Natural killer cell treated with Interleukin-12 subunit alpha and Interleukin-12 subunit beta and Interleukin-15 and Interleukin-18, amount 100 ng/mL, for 72 hours (primary cell): ENCODE data around the gene CCDC137. TPM values are rescaled to one million over a fixed set of nuclear protein-coding genes. Genes with fewer than 3 reads are reported as not detected.

Source experiments
- ATAC-seq, 2 donors: fragments of 150-1000 bp; cut with Tn5 transposase in 1 of 2; sonication (Bioruptor Pico), chemical (Tn5 transposase) in 1 of 2; 2 replicates each; pipeline ENCODE4 v1.10.0; 2021
- DNase-seq: peaks from one replicate; pipeline ENCODE4 v3.0.0; 2022; ENCODE audit warnings: low spot score
- H3K27ac Mint-ChIP-seq, 2 donors: 1 replicate in 1 of 2; 2 replicates in 1 of 2; pipeline ENCODE4 v1.8.0; 2022; ENCODE audit warnings: mixed read lengths in 2 of 2, mild to moderate bottlenecking in 1 of 2, moderate library complexity in 1 of 2
- H3K27me3 Mint-ChIP-seq, 2 donors: 1 replicate in 1 of 2; 2 replicates in 1 of 2; pipeline ENCODE4 v1.8.0; 2022; ENCODE audit warnings: mixed read lengths in 2 of 2
- H3K36me3 Mint-ChIP-seq: one replicate; pipeline ENCODE4 v1.8.0; 2022; ENCODE audit warnings: mixed read lengths
- H3K4me1 Mint-ChIP-seq, 2 donors: 1 replicate in 1 of 2; 2 replicates in 1 of 2; pipeline ENCODE4 v1.8.0; 2022; ENCODE audit warnings: low read depth in 2 of 2, mixed read lengths in 2 of 2, mild to moderate bottlenecking in 1 of 2
- H3K4me3 Mint-ChIP-seq: one replicate; pipeline ENCODE4 v1.8.0; 2022; ENCODE audit warnings: mixed read lengths
- H3K9me3 Mint-ChIP-seq: 2 replicates; pipeline ENCODE4 v1.8.0; 2022; ENCODE audit warnings: mixed read lengths
- total RNA-seq, 2 donors: library from RNA; stranded (reverse); gene quantifications; one replicate each; pipeline ENCODE4 v1.2.3, GENCODE V29; 2022

The CCDC137 gene
- total RNA-seq, 2 donors from 2014 or later: 38.0 to 90.1 TPM

DNA sequence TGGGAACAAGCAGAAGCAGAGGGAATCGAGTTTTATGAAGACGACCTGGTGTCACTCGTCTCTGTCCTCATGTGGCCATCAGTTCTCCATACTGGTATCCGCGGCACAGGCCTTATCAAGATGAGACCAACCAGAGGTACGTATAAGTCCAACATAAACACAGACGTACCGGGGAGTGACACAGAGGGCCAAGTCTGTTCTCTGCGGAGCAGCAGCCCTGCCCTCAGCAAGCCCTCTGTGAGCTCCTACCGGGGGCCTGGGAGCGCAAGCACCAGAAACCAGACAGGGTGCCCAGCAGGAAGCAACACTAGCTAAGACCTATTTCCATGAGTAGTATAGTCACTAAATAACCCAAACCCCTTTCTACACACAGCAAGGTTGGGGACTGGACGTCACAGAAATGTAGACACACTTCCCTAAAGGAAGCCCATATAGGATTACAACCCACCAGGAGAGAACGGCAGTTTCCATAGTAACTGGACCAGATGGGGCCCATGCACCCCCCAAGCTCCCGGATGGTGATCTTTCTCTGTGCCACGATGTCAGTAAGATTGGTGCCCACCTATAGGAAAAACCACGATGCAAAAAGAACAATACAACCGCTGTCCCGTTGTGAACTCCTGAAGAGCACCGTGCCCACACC is 16.1 kb downstream of the CCDC137 start:
- ATAC-seq: no peak
- Mint-ChIP-seq H3K4me1 (peaks cover 26 to 36% of the 10 kb centered on the region in 2 donors), H3K4me3 (peak overlapping the region; percentile 90), H3K27ac (peak overlapping the region; percentile 86 to 88), H3K27me3 (no peaks in the 10 kb centered on the region), H3K36me3 (no peaks in the 10 kb centered on the region), H3K9me3 (no peaks in the 10 kb centered on the region)
- DNase-seq: no peak

GRCh38 chr17:81683208-81683583 is 16.7 kb downstream of the CCDC137 start:
- H3K27ac Mint-ChIP-seq: peak overlapping the region; percentile 86 to 88
- no peaks in the 10 kb centered on the region for H3K9me3 Mint-ChIP-seq
- H3K36me3 Mint-ChIP-seq: no peaks in the 10 kb centered on the region
- ATAC-seq (peak; percentile 0 to 4), DNase-seq (no peak)
- H3K27me3 Mint-ChIP-seq: no peaks in the 10 kb centered on the region
- peaks cover 26 to 36% of the 10 kb centered on the region in 2 donors for H3K4me1 Mint-ChIP-seq
- H3K4me3 Mint-ChIP-seq: peak overlapping the region; percentile 90

DNA sequence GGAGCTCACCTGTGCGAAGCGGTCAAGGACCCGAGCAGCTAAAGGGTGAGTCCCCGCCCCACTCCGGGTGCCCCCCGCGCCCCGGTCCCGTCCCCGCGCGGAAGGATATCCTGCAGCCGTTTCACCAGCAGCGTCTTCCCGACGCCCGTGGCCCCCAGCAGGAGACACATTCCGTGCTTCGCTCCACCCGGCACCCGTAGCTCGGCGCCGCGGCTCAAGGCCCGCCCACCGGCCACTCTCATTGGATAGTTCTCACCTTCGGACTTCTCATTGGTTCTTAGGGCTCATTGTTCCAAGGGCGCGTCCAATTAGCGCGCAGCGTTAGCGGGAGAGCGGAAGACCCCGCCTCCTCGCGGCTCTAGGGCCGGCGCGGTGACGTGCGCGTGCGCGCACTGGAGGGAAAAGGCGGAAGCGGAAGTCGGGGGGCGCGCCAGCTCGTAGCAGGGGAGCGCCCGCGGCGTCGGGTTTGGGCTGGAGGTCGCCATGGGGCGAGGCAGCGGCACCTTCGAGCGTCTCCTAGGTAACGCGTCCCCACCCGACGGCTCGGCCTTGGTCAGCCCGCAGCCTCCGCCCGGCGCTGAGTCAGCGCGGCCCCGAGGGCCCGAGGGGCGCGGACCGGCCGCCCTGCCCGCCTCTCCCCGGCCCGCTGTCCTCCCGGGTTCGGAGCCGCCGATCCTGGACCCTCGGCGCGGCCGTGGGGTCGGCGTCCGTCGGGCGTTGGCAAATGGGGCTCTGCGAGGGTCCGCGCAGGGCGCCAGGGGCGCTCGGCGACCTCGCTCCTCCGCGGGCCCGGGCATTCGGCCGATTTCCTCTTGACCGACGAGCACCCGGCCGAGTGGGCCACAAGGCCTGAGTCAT is 17.3 kb downstream of the CCDC137 start, which contains the start of the genes ARL16 and HGS:
Gene ARL16 (minus strand): TSS at position 214 of the 858 bp plus-strand sequence. CDS start 44 bp downstream, at position 170.
Gene HGS (plus strand): TSS at position 428 of the 858 bp plus-strand sequence. CDS start 56 bp downstream, at position 484.
- Mint-ChIP-seq H3K27me3 (no peaks in the 10 kb centered on the region), H3K4me1 (peaks cover 27 to 38% of the 10 kb centered on the region in 2 donors), H3K27ac (peak within 1 kb of the TSS; percentile 86 to 88), H3K9me3 (no peaks in the 10 kb centered on the region), H3K4me3 (peak within 1 kb of the TSS; percentile 91), H3K36me3 (no peaks in the 10 kb centered on the region)
- peak; percentile 97 to 99 for ATAC-seq
- peak; percentile 99 for DNase-seq

GRCh38 chr17:81684442-81684911 is 17.9 kb downstream of the CCDC137 start:
- peaks cover 33 to 44% of the 10 kb centered on the region in 2 donors for H3K4me1 Mint-ChIP-seq
- H3K4me3 Mint-ChIP-seq: peak overlapping the region; percentile 91
- no peak for ATAC-seq
- no peak for DNase-seq
- no peaks in the 10 kb centered on the region for H3K36me3 Mint-ChIP-seq
- peak overlapping the region; percentile 86 to 88 for H3K27ac Mint-ChIP-seq
- no peaks in the 10 kb centered on the region for H3K9me3 Mint-ChIP-seq
- no peaks in the 10 kb centered on the region for H3K27me3 Mint-ChIP-seq

- H3K4me3 Mint-ChIP-seq: peak overlapping the region; percentile 91
- H3K27me3 Mint-ChIP-seq: no peaks in the 10 kb centered on the region
- peaks cover 34 to 48% of the 10 kb centered on the region in 2 donors for H3K4me1 Mint-ChIP-seq
- ATAC-seq (no peak), DNase-seq (no peak)
- H3K27ac Mint-ChIP-seq: peak overlapping the region; percentile 86 to 88
- H3K36me3 Mint-ChIP-seq: no peaks in the 10 kb centered on the region
- no peaks in the 10 kb centered on the region for H3K9me3 Mint-ChIP-seq
Observed at GRCh38 chr17:81685108-81685507, 18.6 kb downstream of the CCDC137 start.

- no peaks in the 10 kb centered on the region for H3K9me3 Mint-ChIP-seq
- H3K27ac Mint-ChIP-seq: no peak overlapping the region
- no peak overlapping the region for H3K4me3 Mint-ChIP-seq
- DNase-seq: no peak
- H3K27me3 Mint-ChIP-seq: no peaks in the 10 kb centered on the region
- no peak for ATAC-seq
- H3K4me1 Mint-ChIP-seq: peaks cover 34 to 52% of the 10 kb centered on the region in 2 donors
- H3K36me3 Mint-ChIP-seq: no peaks in the 10 kb centered on the region
Observed at GRCh38 chr17:81686614-81687013, 20.1 kb downstream of the CCDC137 start.

GRCh38 chr17:81687770-81688541 is 21.4 kb downstream of the CCDC137 start:
- H3K9me3 Mint-ChIP-seq: no peaks in the 10 kb centered on the region
- H3K27ac Mint-ChIP-seq: no peak overlapping the region
- H3K4me3 Mint-ChIP-seq: no peak overlapping the region
- H3K36me3 Mint-ChIP-seq: no peaks in the 10 kb centered on the region
- no peaks in the 10 kb centered on the region for H3K27me3 Mint-ChIP-seq
- no peak for ATAC-seq
- peaks cover 26 to 49% of the 10 kb centered on the region in 2 donors for H3K4me1 Mint-ChIP-seq
- no peak for DNase-seq

- H3K27me3 Mint-ChIP-seq: no peaks in the 10 kb centered on the region
- peaks cover 26 to 48% of the 10 kb centered on the region in 2 donors for H3K4me1 Mint-ChIP-seq
- no peak overlapping the region for H3K27ac Mint-ChIP-seq
- no peak overlapping the region for H3K4me3 Mint-ChIP-seq
- no peak for ATAC-seq
- DNase-seq: no peak
- H3K9me3 Mint-ChIP-seq: no peaks in the 10 kb centered on the region
- no peaks in the 10 kb centered on the region for H3K36me3 Mint-ChIP-seq
Observed at GRCh38 chr17:81688616-81689015, 22.1 kb downstream of the CCDC137 start.

GRCh38 chr17:81690066-81690465 is 23.5 kb downstream of the CCDC137 start:
- Mint-ChIP-seq H3K27me3 (no peaks in the 10 kb centered on the region), H3K36me3 (no peaks in the 10 kb centered on the region), H3K4me3 (no peak overlapping the region), H3K9me3 (no peaks in the 10 kb centered on the region), H3K4me1 (peaks cover 17 to 39% of the 10 kb centered on the region in 2 donors), H3K27ac (no peak overlapping the region)
- no peak for DNase-seq
- ATAC-seq: no peak

GRCh38 chr17:81690549-81690948 is 24.0 kb downstream of the CCDC137 start:
- no peak for DNase-seq
- H3K27ac Mint-ChIP-seq: no peak overlapping the region
- H3K9me3 Mint-ChIP-seq: no peaks in the 10 kb centered on the region
- no peaks in the 10 kb centered on the region for H3K36me3 Mint-ChIP-seq
- H3K4me1 Mint-ChIP-seq: peaks cover 13 to 36% of the 10 kb centered on the region in 2 donors
- ATAC-seq: no peak
- no peaks in the 10 kb centered on the region for H3K27me3 Mint-ChIP-seq
- no peak overlapping the region for H3K4me3 Mint-ChIP-seq

- no peak for ATAC-seq
- Mint-ChIP-seq H3K4me1 (peaks cover 10 to 34% of the 10 kb centered on the region in 2 donors), H3K4me3 (no peak overlapping the region), H3K9me3 (no peaks in the 10 kb centered on the region), H3K36me3 (no peaks in the 10 kb centered on the region), H3K27ac (no peak overlapping the region), H3K27me3 (no peaks in the 10 kb centered on the region)
- DNase-seq: no peak
Observed at GRCh38 chr17:81691196-81691595, 24.7 kb downstream of the CCDC137 start.

DNA sequence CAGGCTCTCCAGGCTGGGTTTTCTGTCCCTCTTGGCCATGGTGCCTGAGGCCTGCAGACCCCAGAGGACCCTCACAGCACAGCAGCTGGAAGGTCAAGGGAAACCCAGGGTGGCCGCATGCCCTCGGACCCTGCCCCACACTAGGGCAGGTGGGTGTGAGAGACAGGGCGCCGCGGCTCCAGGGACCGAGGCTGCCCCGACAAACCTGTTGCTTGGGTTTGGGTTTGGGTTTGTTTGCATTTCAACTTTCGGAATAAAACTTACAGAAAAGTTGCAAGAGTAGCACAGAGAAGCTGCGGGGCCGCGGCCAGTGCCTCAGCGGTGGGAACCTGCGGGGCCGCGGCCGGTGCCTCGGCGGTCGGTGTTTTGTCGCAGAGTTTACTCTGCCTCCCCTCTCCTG is 25.1 kb downstream of the CCDC137 start:
- Mint-ChIP-seq H3K36me3 (no peaks in the 10 kb centered on the region), H3K27me3 (no peaks in the 10 kb centered on the region), H3K27ac (no peak overlapping the region), H3K4me1 (peaks cover 7 to 32% of the 10 kb centered on the region in 2 donors), H3K9me3 (no peaks in the 10 kb centered on the region), H3K4me3 (no peak overlapping the region)
- DNase-seq: no peak
- no peak for ATAC-seq

DNA sequence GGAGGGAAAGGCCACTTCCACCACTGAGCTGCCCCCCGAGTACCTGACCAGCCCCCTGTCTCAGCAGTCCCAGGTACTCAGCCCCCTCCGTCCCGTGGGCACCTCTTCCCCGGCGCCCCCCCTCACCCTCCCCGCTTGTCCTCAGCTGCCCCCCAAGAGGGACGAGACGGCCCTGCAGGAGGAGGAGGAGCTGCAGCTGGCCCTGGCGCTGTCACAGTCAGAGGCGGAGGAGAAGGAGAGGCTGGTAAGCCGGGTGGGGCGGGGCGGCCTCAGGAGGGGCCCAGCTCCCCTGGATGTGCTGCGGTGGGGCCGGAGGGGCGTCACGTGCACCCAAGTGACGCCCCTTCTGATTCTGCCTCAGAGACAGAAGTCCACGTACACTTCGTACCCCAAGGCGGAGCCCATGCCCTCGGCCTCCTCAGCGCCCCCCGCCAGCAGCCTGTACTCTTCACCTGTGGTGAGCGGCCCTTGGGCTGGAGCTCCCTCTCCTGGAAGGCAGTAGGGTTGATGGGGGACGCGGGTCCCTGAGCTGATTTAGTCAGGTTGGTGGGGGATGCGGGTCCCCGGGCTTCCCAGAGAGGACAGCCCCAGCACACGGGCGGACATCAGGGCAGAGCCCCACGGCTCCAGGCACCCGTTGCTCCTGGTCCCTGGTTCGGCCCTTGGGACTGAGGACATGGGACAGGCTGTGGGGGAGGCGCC is 27.1 kb downstream of the CCDC137 start:
- Mint-ChIP-seq H3K4me3 (no peak overlapping the region), H3K9me3 (no peaks in the 10 kb centered on the region), H3K27ac (no peak overlapping the region), H3K4me1 (peaks cover 7 to 27% of the 10 kb centered on the region in 2 donors), H3K27me3 (no peaks in the 10 kb centered on the region), H3K36me3 (peaks cover 4% of the 10 kb centered on the region)
- no peak for DNase-seq
- no peak for ATAC-seq
